A549 (cell line): ENCODE results near the gene GFOD2.

Experiments used
- CBX8 ChIP-seq: fragments of 200-600 bp; sonication (generic); IDR thresholded peaks from 2 replicates; pipeline ENCODE4 v1.6.1; 2016
- CTCF ChIP-seq: fragments of >200 bp; sonication (Bioruptor Twin); formaldehyde crosslinking; IDR thresholded peaks from 3 replicates; pipeline ENCODE4 v1.5.1; 2016
- ELK1 ChIP-seq: fragments of 150-350 bp; IDR thresholded peaks from 2 replicates; pipeline ENCODE4 v1.6.1; 2014; ENCODE audit warnings: low read depth, mild to moderate bottlenecking, low read length
- EP300 ChIP-seq, 2 experiments: fragments of >200 bp; sonication (Bioruptor Twin); formaldehyde crosslinking; IDR thresholded peaks; 2 replicates in 1 of 2; 3 replicates in 1 of 2; pipeline ENCODE4 v1.6.1; 2016 to 2017
- PHF8 ChIP-seq: fragments of 200-600 bp; sonication (generic); IDR thresholded peaks from 2 replicates; pipeline ENCODE4 v1.6.1; 2016; ENCODE audit warnings: low read depth, mild to moderate bottlenecking, antibody characterized with exemption, moderate library complexity, borderline replicate concordance
- POLR2A ChIP-seq: IDR thresholded peaks from 2 replicates; pipeline ENCODE4 v1.6.1; 2012; ENCODE audit warnings: mild to moderate bottlenecking, low read length
- POLR2AphosphoS2 ChIP-seq: conservative IDR thresholded peaks from 2 replicates; pipeline ENCODE4 v1.6.1; 2012; ENCODE audit warnings: low read length, improper control_type of control experiment, inconsistent platforms
- RAD21 ChIP-seq, 2 experiments: fragments of >200 bp in 1 of 2; sonication (Bioruptor Twin) in 1 of 2; formaldehyde crosslinking in 1 of 2; IDR thresholded peaks in 1 of 2; conservative IDR thresholded peaks in 1 of 2; 2 replicates in 1 of 2; 3 replicates in 1 of 2; pipeline ENCODE4 v1.6.1; 2012 to 2018; ENCODE audit warnings: inconsistent platforms in 1 of 2
- SREBF2 ChIP-seq: fragments of 450-650 bp; IDR thresholded peaks from 2 replicates; pipeline ENCODE4 v1.6.1; 2014; ENCODE audit warnings: mild to moderate bottlenecking, moderate library complexity

- TF ChIP-seq CTCF (no peak), POLR2A (no peak), ELK1 (no peak), CBX8 (no peak), POLR2AphosphoS2 (no peak), PHF8 (no peak), RAD21 (conservative IDR thresholded peaks at IDR 0.05 in 1 of 2, IDR thresholded peaks at IDR 0.05 in 1 of 2) (no peak), EP300 (IDR thresholded peaks at IDR 0.05) (no peak), SREBF2 (no peak)
Measured at GRCh38 chr16:67703626-67704025, 15.5 kb downstream of the GFOD2 start.
